ENCODE data around the gene LY86.

LY86 gene

GRCh38 chr6:6588064-6588923 lies at the start of gene LY86:
Gene LY86 (plus strand): TSS chr6:6588720. CDS start chr6:6588735, 15 bp downstream.
- DNase-seq (ENCODE audit: low read depth in 2 of 2): no peak

DNA sequence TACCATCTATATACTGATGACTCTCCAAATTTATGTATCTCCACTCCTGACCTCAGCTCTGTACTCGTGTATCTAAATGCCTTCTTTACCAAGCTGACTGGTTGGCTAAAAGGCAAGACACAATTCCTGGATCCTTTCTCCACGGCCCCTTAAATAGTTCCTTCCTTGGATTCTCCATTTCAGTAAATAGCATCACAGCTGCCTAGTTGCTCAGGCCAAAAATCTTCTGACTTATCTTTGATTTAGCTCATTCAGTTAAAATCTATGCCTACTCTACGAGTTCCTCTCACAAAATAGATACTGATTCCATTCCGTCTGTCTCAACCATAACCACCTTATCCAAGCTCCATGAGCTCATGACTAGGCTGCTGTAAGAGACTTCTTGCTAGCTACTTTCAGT lies 49.5 kb upstream of the LY86 start:
- DNase-seq (ENCODE audit: low read depth in 2 of 2): no peak

DNA sequence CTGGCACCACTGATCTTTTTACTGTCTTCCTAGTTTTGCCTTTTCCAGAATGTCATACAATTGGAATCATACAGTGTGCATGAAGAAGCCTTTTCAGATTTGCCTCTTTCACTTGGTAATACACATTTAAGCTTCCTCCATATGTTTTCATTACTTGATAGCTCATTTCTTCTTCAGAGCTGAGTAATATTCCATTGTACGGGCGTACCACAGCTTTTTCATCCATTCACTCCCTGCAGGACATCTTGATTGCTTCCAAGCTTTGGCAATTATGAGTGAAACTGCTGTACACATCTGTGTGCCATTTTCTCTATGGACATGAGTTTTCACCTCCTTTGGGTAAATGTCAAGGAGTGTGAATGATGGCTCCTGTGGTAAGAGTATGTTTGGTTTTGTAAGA lies 46.2 kb upstream of the LY86 start:
- DNase-seq (ENCODE audit: low read depth in 2 of 2): no peak

DNA sequence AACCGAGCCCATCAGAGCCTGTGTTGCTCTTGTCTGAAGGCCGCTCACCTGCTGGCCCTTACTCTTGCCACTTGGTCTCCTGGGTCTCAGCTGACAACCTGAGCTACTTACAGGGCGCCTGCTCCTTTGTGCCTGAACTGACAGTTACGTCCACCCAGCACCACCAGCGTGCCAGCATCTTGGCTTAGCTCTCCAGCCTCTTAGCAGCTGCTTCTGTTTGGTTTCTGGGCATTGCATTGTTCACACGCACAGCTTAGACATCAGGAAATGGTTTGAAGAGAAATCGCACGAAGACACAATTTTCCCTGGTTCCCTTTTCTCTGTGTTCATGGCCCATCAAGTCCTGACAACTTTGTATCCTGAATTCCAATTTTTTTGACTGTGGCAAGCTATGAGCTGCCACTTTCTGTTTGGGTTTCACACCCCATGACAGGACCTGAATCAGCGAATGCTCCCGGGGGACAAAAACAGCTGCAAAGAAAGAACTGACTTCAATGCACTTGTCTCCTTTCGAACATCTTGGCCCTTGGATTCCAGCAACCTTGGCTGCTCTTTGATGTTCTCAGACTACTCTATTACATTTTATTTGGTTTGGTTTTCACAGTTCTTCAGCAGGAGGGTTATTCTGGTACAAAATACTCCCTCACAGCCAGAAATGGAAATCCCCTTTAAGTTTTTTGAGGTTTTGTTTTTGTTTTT lies 45.2 kb upstream of the LY86 start:
- no peak for DNase-seq (ENCODE audit: low read depth in 2 of 2)

DNA sequence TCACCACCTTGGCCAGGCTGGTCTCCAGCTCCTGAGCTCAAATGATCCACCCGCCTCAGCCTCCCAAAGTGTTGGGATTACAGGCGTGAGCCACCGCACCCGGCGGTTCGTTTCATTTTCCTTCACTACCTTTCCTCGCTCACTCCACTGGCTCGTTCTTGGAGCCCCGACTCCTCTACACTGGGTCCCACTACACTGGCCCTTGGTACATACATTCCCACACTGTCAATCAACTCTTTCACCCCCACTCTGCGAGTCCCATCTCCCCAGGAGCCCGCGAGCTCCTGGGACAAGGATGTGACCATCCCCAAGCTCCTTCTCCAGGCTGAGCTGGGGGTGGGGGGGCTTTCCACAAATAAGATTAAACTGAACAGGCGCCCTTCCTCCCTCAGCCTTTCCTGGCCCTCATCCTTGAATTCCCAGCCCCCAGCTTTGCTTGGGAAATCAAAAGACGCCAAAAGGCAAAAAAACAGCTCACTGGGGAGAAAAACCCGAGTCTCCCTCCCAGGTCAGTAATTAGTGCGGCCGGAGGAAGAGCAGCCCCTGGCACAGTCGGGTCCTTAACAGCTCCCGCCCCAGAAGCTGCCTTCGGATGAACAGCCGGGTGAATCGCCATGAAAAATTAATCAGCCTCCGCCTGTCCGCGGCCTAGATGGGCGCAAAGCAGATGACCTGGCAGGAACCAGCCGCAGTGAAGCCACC lies 42.8 kb upstream of the LY86 start:
- DNase-seq (ENCODE audit: low read depth in 2 of 2): no peak

GRCh38 chr6:6546318-6547109 lies 42.0 kb upstream of the LY86 start:
- no peak for DNase-seq (ENCODE audit: low read depth in 2 of 2)

DNA sequence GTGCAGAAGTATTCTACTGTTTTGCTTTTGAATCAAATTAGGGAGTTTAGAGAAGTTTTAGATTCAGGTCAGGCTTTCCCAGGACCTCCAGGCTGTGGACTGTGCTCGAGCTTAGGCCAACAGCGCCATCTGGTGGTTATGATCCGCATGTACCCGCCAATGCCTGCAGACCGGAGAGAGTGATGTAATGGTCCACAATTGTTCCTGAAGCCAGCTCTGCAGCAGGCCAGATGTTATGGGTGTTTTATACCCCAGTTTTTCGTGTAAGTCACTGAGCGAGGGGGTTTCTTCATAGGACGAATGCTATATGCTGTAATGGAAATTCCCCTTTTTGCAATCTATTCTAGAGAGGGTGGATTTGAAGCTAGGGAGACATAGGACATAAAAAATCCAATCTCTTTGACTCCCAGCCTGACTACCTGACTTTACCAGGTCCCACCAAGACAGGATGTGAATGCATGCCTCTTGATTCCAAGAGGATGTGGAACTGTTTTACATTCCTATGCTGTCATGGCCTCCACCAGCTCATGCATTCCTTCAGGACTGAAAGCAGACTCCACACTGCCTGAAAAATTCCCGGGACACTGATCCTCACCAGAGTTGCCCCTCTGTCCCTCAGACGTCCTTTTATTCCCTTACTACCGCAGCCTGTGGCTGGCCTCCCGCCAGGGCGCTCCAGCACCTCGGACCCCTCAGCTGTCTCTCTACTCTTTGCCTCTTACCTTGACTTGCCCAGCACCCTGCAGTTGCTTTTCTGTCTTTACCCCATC lies 41.2 kb upstream of the LY86 start:
- DNase-seq (ENCODE audit: low read depth in 2 of 2): peak; percentile 63 to 68

- DNase-seq (ENCODE audit: low read depth in 2 of 2): no peak
Observed at GRCh38 chr6:6556161-6556737, 32.3 kb upstream of the LY86 start.

DNA sequence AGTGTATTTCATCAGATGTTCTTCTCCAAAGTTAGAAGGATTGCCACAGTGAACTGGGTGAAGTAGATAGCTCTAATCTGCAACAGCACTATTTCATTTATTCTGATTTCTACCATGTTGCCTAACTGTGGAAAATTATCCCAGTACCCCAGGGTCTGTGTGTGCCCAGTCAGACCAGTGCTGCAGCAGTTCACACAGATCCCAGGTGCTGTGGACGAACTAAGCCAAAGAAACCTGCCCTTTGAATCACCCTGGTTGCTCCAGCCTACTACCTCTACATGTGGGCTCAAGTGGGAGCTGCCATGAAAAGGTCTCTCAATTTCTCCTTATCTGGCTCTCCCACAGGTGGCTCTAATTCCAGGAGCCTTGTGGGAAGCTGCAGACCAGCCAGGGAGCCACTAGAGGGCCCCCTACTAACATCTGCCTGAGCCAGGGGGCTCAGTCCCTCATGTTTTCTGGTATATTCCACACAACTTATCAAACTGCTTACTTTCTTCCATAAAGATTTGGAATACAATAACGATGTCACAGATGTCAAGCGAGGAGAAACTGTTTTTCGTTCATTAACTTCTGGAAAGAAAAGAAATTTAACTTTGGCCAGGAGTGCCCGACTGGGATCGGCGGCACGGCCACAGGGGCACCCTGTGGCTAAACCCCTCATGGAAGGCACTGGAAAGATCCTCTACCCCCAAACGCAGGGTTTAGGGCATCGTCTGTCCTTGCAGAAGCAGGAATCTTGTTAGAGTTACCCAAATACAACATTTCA lies 31.6 kb upstream of the LY86 start:
- DNase-seq (ENCODE audit: low read depth in 2 of 2): peak in 1 of 2 donors; percentile 18

DNA sequence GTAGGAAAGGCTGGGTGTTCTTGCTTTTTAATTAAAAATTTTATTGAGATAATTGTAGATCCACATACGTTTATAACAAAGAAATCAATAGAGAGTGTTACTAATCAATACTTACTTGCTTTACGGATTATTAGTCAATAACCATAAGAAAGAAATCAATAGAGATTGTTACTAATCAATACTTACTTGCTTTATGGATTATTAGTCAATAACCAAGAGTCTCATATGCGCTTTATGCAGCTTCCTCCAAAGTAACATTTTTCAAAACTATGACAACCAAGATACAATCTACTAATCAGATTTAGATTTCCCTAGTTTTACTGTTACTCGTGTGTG lies 31.0 kb upstream of the LY86 start:
- DNase-seq (ENCODE audit: low read depth in 2 of 2): no peak

GRCh38 chr6:6557886-6558285 lies 30.6 kb upstream of the LY86 start:
- DNase-seq (ENCODE audit: low read depth in 2 of 2): no peak

GRCh38 chr6:6559994-6560570 lies 28.4 kb upstream of the LY86 start:
- no peak for DNase-seq (ENCODE audit: low read depth in 2 of 2)

DNA sequence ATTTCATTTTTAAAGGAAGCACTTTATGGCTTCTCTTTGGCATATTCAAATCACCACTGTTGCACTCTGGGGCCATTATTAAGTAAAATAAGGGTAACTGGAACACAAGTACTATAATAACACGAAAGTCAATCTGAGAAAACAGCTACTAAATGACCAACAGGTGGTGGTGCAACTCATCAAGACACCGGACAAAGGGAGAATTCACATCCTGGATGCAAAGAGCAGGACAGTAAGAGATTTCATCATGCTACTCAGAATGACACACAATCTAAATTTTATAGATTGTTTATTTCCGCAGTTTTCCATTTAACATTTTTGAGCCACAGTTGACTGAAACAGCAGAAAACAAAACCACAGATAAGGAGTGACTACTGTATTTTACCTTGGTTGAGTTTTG lies 27.6 kb upstream of the LY86 start:
- DNase-seq (ENCODE audit: low read depth in 2 of 2): no peak

DNA sequence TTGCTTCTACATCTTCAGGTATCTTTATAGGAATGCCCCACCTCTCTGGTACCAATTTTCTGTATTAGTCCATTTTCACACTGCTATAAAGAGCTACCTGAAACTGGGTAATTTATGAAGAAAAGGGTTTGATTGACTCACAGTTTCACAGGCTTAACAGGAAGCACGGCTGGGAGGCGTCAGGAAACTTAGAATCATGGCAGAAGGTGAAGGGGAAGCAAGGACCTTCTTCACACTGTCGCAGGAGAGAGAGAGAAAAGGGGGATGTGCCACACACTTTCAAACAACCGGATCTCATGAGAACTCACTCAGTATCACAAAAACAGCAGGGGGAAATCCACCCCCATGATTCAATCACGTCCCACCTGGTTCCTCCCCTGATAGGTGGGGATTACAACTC lies 24.4 kb upstream of the LY86 start:
- DNase-seq (ENCODE audit: low read depth in 2 of 2): no peak

DNA sequence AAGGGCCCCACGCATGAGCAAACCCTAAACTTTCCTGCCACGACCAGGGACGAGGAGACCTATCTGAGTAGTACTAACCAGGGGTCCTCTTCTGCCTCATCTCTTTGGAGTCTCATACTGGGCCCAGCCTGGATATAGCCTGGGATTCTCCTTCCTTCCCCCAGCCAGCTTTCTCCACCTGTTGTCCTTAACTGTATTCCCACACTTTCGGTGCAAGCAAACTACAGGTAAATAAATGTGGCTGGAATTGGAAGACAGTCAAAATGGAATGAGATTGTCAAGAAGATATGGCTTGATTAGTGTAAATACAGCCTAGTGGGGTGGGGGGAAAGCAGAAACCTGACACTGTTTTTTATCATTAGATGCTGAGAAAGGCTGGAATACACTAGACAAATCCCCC lies 23.5 kb upstream of the LY86 start:
- no peak for DNase-seq (ENCODE audit: low read depth in 2 of 2)

DNA sequence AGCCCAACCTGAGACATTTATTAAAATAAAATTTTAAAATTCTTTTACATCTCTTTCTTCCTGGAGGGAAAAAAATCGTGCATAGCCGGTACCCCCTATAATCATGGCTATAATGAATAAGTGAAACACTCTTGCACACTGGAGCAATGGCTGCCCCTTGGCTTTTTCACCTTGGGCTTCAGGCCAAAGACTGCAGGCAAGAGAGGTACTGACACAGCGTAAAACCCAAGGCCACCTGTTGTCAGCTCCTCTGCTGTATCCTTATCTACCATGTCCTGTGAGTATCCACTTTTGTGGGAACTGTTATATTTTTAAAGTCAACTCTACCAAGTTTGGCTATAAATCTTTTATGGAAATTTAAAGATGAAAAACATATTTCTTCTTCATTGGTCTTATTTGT lies 23.0 kb upstream of the LY86 start:
- no peak for DNase-seq (ENCODE audit: low read depth in 2 of 2)

GRCh38 chr6:6566766-6567165 lies 21.8 kb upstream of the LY86 start:
- no peak for DNase-seq (ENCODE audit: low read depth in 2 of 2)

DNA sequence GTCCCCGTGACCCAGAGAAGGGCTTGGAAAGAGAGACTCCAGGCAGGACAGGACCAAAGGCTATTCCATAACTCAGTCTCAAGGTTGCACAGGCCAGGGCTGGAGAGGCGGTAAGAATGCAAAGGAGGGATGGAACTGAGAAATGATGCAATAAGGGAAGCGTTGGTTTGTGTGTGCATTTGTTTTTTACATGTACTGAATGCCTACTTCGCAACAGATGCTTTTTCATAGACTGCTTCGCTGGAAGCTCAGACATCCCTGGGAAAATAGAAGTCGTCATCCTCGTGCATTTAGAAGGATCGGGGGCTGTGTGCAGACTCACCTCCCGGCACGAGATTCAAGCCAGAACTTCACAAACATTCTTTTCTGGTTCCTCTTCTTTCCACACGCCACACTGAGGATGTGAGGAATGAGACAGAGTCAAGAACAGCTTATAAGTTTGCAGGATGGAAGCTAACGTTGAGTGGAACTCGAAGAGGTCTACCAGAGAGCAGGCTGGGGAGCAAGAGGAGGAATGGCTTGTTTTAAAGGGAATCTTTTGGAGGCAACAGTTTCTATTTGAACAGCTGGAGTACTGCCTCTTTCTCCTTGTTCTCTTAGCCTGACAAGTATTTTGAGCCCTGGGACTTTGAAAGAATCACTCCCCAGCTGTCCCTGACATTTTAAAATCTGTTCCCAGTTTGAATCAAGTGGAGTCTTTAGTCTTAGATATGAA lies 19.3 kb upstream of the LY86 start:
- DNase-seq (ENCODE audit: low read depth in 2 of 2): no peak

GRCh38 chr6:6569811-6570164 lies 18.7 kb upstream of the LY86 start:
- DNase-seq (ENCODE audit: low read depth in 2 of 2): no peak
